GM21717 (cell line): ENCODE data around the gene KRT2.
"Not testable (repeated sequence)": the region's sequence is repeated elsewhere in the genome, so short reads cannot be mapped to it uniquely, and the experiment has no call there.

ENCODE experiments used
- ATAC-seq: cut with Tn5 transposase; IDR thresholded peaks from one replicate; pipeline ENCODE4 v1.9.1; 2021; ENCODE audit warnings: mild to moderate bottlenecking, moderate library complexity; ENCODE audit not compliant: unreplicated experiment

The KRT2 gene

DNA sequence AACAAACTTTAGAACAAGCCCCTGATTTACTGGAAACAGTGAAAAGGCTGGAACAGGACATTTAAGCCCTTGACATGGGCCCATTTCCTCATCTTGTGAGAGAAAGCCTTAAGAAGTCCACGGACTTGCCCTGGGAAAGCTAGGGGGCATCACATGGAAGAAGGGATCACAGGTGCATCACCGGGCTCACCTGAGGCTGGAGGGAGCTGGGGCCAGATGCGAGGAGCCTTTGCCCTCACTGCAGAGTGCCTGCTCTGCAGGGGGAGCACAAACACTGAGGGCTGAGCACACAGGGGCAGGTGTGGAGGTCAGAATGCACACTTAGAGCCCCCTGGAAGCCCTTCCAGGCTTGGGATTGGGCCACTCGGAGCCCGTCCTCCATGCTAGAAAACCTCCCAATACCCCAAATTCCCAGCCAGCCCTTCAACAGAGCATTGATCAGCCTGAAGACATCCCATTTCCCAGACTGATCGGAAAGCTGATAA lies 33.4 kb upstream of the KRT2 start:
- ATAC-seq = no peak

DNA sequence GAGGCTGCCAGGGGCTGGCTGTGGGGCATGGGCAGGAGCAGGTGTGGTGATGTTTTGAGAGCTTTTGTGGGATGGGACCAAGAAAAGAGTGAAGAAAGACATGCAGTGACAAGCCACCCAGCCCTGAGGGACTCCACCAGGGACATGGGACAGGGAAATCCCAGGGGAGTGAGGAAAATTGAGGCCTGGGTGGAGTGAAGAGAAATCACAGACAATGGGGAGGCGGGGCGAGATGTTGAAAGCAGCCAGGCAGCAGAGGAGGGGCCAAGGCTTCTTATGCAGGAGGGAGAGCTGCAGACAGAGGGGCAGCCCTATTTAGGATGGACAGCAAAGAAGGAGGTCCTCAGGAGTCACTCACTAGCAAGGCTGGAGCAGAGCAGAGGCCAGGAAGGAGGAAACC lies 32.4 kb upstream of the KRT2 start:
- no peak for ATAC-seq

DNA sequence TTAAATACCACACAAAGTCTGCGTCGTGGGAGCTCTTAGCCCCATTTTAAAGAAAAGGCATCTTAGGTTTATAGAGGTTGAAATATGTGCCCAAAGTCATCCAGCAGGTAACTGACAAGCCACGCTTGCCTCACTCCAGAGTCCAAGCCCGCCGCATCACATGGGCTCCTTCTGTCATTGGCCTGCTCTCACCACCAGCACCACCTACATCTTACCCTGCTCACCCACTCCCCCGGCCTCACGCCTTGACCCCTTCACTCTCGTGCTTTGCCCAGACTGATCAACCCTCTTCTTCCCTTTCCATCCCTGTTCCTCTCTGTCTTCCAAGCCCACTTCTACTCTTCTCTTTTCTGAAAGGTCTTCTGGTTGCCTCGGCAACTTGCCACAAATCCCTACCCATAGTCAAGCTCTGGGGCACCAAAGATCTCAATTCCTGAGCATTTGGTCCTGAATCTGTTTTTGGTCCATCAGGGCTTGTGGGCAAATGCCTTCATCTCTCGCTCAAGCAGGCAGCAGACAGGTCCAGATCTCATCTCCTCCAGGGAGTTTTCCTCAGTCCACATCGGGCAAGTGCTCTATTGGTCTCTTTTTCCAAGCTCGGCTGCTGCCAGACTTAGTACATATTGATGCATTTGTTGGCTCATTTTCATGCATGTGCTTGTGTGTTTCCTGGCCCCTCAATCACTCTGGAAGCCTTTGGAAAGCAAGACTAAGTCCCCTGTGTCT lies 31.7 kb upstream of the KRT2 start:
- no peak for ATAC-seq

DNA sequence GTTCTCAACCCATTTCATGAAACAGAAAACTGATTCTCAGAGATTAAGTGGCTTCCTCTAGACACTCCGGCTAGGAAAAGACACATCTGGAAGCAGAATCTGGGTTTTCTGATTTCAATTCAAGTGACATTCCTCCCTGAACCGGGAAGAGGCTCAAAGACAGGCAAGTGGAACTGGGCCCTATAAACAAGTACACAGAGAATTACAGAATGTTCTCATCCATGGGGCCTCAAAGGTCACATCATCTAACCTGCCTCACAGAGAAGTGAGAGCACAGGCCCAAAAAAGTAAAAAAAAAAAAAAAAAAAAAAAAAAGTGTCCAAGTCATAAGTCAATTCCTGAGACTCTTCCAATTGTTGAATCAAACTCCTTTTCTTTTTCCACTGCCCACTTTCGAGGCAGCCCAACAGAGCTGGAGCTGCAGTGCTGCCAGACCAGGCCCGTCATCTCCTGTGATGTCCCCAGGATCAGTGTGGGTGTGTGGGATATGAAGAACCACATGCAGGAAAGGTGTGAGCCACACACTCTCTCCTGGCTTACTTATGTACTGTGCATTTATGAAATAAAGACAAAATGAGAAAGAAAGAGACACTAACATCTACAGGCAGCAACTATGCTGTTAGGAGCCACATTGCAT lies 31.0 kb upstream of the KRT2 start:
- ATAC-seq = no peak

DNA sequence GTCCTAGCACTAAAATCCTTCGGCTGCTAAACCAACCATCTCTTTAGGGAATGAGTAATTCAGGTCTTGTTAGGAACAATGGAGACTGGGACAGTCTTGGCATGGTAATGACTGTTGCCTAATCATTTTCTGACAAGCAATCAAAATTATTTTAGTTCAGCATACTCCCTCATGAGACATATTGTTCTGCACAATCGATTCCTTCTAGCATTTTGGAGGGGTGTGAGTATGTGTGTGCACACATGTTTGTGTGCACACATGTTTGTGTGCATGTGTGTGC lies 30.3 kb upstream of the KRT2 start:
- no peak for ATAC-seq

DNA sequence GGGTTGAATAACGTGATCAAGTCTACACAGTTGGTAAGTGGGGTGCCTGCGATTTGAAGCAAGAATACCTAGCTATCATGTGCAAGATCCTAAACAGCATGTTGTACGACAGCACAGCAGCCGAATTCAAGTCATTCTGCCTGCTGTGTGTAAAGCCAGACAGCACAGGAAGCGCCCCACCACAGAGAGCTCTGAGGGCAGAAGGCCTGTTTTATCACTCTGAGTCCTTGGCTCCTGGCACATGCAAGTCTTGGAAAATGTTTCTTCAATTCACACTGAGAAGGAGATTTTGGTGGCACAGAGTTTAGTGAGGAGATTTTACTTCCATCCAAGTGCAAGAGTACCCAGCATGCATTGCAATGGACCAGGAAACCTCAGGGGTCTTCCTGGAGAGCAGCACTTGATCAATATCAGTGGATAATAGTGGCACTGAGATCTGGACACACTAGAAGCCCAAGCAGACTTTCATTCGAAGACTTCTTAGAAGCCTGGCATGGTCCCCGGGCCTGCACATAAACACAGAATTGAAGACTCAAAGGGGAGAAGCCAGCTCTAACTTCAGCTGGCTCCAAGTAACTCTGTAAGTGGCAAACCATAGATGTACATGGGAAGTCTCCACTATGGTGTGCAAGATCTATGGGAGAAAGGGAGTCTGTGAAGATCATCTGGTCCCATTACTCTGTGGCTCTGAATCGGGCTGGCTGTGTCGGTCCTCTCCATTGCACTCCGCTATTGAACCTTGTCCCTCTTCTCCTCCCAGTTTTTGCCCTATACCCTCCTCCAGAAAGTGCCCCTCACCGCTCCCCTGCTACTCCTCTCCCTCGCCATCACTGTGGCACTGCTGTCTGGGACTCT lies 29.7 kb upstream of the KRT2 start:
- no peak for ATAC-seq

DNA sequence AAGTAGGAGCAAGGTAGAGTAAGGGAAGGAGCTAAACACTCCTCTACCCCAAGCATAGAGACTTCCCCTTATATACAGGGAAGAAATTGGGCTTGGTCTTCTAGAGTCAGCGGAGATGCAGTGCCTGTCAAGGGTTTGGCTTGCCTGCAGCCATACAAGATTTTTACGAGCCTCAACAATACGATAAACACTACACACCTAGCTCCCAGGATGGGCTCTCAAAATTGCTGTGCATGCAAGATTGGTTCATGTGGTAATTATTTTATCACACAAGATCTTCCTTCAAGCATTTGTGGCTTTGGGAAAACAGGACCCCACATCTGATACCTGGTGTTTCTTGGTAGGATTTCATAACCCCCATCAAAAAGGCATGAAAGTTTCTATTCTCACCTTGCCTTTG lies 28.4 kb upstream of the KRT2 start, which contains the start of gene KRT1:
Gene KRT1 (minus strand): TSS at position 45 of the 400 bp plus-strand sequence. CDS start 59 bp downstream, outside the sequence.
- ATAC-seq = no peak

DNA sequence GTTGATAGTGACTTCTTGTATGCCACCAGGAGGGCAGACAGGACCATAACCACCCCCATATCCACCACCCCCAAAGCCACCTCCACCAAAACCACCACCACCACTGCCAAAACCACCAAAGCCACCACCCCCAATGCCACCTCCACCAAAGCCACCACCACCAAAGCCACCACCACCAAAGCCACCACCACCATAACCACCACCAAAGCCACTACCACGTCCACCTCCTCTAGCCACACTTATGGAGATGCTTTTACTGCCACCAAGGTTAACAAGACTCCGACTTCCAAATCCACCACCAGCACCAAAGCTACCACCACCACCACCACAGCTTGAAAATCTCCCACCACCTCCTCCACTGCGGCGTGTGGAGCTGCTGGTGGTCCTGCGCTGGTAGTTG lies 27.9 kb upstream of the KRT2 start:
- no peak for ATAC-seq

DNA sequence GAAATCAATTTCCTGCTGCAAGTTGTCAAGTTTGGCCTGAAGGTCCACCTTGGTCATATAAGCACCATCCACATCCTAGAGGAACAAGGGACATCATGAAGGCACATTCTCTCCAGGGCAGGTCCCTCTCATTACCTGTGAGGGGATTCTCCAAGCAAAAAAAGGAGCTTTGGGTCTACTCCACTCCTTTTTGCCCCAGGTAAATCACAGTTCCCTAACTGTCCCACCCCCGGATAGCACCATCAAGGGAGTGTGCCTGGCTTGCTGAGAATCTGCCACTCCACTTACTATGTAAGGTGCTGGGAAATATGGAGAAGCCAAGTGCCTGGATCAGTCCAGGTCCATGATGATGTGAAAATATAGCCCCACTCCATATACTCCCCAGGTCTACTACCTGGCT lies 25.7 kb upstream of the KRT2 start:
- ATAC-seq = no peak

DNA sequence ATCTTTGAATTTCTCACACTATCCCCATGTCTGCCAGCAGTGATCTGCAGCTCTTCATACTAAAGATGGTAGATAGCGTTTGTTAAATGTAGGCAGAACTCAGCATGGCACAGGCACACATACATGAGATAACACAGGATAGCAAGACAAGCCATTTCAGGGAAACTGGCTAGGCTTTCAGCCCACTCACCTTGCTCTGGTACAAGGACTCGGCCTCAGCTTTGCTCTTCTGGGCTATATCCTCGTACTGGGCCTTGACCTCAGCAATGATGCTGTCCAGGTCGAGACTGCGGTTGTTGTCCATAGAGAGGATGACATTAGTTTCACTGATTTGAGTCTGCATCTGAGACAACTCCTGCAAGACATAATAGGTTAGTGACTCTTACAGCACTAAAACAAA lies 25.1 kb upstream of the KRT2 start:
- ATAC-seq = no peak

DNA sequence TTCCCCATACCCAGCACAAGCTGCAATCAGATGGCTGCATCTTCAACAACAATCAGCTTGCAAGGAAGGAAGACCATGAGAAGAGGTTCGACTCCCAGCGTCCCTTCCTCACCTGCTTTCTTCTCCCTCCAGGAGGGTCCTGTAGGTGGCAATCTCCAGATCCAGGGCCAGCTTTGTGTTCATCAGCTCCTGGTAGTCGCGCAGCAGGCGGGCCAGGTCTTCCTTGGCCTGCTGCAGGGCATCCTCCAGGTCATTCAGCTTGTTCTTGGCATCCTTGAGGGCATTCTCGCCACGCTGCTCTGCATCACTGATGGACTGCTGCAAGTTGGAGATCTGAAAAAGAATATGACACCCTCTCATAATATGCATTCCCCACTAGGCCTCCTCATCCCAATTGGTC lies 24.2 kb upstream of the KRT2 start:
- no peak for ATAC-seq

DNA sequence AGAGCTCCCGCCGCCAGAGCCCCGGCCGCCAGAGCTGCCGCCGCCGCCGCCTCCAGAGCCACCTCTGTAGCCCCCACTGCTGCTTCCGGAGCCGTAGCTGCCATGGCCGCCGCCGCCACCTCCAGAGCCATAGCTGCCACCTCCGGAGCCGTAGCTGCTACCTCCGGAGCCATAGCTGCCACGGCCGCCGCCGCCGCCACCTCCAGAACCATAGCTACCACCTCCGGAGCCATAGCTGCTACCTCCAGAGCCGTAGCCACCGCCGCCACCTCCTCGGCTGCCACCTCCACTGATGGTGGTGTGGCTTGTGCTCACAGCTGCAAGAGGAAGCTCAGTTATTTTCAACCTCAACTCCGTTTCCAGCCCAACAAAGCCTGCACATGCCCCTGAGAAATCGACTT lies 23.3 kb upstream of the KRT2 start:
- ATAC-seq = no peak

DNA sequence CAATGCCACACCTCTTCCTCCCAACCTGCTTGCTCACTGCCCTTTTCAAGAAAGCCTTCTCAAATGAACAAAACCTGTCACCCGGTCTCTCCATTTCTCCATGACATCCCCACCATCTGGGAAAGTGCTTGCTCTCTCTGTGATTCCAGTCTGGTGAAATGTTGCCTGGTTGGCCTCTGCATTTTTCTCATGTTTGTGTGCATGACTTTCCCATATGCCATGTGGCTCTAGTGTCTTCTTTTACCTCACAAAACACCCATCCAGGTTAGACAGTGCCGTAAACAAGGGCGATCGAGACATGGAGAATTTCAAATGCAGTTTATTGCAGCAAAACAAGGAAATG lies 22.4 kb upstream of the KRT2 start:
- no peak for ATAC-seq

DNA sequence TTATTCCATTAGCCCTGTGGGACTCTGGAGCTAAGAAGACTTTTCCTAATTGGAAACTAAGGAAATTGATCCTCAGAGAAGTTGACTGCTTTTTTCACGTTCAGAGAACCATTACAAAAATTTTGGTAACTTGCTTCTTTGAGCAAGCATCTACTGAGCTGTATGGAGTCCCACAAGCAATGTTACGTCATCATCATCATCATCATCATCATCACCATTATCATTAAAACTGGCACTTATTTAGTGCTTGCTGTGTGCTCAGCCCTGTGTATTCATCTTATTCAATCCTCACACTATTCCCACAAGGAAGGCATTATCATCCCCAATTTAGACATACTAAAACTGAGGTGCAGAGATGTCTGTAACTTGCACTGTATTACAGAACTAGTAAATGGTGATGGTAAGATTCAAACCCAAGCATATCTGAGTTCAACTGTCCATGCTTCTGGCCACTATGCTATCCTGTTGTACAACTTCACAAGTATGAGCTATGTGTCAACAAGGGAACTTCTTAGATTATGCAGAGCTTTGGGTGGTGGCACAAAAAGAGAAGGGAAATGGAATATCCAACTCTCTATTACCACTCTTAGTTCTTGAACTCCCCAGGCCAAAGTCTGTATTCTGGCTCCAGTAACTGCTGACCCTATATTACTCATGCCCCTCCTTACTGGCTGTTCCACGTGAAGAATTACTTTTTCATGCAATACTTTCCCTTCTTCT lies 21.9 kb upstream of the KRT2 start:
- no peak for ATAC-seq

DNA sequence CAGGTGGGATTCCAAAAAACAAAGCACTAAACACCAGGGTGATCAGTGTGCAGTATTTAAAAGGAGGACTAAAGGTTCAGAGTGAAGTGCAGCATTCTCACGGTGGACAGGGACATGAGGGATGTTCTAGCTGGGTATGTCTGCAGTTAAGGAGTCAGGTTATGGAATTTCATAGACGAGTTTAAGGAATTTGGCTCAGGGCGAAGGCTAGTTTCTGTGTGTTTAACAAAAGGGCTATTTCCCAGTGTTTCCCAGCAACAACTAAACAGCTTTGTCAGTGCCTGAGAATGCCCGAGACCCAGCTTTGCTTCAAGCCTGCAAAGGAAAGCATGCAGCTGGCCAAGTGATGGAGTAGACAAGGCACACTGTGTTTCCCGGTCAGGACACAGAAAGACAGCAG lies 21.2 kb upstream of the KRT2 start:
- ATAC-seq = no peak

DNA sequence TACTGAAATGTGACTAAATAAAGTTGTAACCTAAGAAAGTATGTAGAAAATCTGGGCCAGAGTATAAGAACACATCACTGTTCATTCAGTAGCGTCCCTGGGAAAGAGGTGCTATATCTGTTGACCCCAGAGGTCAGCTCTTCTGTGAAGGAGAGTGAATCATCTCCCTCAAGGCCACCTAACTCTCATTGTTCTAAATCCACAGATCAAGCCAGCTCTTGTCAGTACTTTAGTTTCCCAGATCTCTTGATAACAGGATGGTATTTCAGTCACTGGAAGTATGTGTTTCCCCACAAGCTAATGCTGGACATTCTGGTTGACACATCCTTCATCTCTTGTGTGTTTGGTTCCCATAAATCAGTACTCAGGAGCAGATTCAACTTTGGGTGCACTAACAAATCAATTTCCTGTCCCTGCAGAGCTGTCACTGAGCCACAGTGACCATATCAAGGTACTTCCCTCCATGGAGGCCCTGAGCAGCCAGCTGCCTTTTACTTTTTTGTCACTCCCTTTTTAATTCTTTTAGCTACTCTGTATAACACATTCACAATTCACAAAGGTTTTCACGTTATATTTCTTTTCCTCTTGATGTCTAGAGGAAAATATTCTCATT lies 20.4 kb upstream of the KRT2 start:
- no peak for ATAC-seq

DNA sequence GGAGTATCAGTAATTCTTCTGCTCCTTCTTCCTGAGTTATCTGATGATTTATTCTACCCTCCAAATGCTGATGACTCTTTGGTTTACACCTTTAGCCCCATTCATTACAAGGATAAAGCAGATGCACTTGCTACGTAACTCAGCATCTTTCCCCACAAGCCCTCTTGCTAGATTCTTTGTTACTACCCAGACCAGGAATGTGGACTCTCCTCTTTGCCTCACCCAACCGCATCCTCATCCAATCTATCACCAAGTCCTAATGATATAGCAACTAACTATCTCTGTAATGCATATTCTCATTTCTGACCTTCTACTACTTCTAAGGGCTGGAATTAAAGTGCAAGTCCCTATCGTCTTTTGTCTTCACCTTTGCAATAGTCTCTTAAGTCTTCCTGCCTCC lies 18.9 kb upstream of the KRT2 start:
- ATAC-seq = no peak

DNA sequence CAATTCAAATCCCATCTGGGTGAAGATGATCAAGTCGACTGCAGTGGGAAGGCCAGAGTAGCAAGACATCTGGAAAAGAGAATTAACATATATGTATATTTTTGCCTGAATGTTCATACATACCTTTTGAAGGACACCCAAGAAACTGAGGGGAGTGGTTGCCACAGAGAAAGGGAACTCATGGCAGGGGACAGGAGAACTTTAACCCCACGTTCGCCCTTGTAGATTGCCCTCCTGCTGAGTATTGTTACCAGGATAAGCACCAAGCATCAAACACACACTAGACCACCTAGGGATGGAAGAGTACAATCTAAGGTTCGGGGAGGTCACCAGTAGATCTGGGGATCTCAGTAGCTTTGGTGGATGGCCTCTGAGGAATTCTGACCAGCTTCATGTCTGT lies 18.5 kb upstream of the KRT2 start:
- no peak for ATAC-seq

DNA sequence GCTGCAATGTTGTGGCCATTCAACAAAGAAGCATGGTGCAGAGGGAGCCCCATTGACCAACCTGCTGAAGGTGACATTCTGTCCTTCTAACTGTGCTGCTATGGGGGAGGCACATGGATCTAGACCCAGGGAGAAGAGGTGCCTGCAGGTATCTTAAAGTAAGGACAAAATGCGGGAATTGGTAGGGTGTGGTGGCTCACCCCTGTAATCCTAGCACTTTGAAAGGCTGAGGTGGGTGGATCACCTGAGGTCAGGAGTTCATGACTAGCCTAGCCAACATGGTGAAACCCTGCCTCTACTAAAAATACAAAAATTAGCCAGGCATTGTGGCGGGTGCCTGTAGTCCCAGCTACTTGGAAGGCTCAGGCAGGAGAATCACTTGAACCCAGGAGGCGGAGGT lies 17.9 kb upstream of the KRT2 start:
- ATAC-seq = not testable (repeated sequence)

DNA sequence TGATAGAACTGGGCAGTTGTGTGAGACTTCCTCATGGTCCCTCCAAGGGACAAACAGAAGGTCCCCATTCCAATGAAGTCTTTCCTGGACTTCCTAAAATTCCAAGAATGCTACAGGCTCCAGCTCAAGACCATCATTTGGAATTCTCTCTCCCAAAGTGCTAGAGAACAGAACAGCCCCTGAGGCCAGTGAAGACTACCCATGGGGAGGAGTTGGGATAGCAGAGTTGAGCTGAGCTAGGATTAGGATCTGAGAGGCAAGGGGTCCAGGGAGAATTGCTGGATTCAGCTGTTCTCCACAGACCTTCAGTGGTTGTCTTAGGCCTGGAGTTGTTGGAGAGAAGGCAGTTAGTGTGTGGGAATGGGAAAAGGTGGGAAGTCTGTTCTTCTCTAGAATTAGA lies 17.4 kb upstream of the KRT2 start:
- no peak for ATAC-seq

DNA sequence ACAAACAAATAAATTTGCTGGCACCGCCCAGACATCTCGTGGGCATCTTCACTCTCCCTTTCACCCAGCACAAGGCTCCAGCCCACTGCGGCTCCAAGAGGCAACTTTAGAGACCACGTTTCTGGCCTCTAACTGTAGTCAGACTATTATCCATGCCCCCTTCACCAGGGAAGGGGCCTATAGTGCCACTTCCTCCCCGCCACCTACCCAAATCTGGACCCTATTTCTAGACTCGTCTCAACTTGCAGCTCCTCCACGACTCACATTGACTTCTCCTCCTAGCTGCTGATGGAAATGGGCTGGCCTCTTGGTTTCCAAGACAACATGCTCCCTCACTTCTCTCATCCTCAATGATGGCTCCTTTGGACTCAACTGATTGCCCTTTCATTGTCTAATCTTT lies 15.9 kb upstream of the KRT2 start:
- ATAC-seq = no peak
